Measurements from ENCODE around the gene TMA7.

DNA sequence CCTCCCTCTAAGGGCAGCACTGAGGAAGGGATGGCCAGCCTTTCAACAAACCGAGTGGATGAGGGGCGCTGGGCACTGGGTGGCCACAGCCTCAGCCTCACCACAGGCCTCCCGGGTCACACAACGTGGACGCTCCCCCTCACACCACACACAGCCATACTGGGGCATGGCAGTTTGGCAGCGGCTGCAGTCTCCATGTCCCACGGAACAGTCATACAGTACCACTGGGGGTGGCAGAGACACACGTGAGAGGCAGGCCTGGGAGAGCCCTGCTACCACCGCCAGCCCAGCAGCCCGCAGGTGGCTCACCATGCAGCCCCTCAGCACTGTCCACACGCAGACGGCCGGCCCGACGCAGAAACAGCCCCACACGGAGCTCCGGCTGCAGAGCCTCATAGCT lies 21.9 kb upstream of the TMA7 start:
- TF ChIP-seq, protein P1, sequence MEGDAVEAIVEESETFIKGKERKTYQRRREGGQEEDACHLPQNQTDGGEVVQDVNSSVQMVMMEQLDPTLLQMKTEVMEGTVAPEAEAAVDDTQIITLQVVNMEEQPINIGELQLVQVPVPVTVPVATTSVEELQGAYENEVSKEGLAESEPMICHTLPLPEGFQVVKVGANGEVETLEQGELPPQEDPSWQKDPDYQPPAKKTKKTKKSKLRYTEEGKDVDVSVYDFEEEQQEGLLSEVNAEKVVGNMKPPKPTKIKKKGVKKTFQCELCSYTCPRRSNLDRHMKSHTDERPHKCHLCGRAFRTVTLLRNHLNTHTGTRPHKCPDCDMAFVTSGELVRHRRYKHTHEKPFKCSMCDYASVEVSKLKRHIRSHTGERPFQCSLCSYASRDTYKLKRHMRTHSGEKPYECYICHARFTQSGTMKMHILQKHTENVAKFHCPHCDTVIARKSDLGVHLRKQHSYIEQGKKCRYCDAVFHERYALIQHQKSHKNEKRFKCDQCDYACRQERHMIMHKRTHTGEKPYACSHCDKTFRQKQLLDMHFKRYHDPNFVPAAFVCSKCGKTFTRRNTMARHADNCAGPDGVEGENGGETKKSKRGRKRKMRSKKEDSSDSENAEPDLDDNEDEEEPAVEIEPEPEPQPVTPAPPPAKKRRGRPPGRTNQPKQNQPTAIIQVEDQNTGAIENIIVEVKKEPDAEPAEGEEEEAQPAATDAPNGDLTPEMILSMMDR (IDR thresholded peaks at IDR 0.05), result no peak
- no peak for TF ChIP-seq EP300 (IDR thresholded peaks at IDR 0.05)
- no peak for TF ChIP-seq POLR2A (IDR thresholded peaks at IDR 0.05)
- no peak for TF ChIP-seq POLR2AphosphoS5 (IDR thresholded peaks at IDR 0.05)
